ENCODE data around the gene TMEM135.

GRCh38 chr11:87144252-87144651 lies 106.5 kb downstream of the TMEM135 start:
- TF ChIP-seq POLR2AphosphoS5 (IDR thresholded peaks at IDR 0.05; ENCODE audit: low read depth, low read length), result no peak
- TF ChIP-seq REST (IDR thresholded peaks at IDR 0.05; ENCODE audit: insufficient read depth in 1 of 2, low read depth in 2 of 2, low read length in 2 of 2), result no peak

All from PFSK-1 (cell line).